ENCODE data around the gene LARGE1.

Gene LARGE1

GRCh38 chr22:33650244-33650643, 270.0 kb downstream of the LARGE1 start:
- DNase-seq, result no peak

GRCh38 chr22:33648478-33648877, 271.8 kb downstream of the LARGE1 start:
- no peak for DNase-seq

- no peak for DNase-seq
These were observed 279.4 kb downstream of the LARGE1 start for GRCh38 chr22:33640900-33641299.

GRCh38 chr22:33639588-33640254, 280.6 kb downstream of the LARGE1 start:
- DNase-seq, result no peak

GRCh38 chr22:33635766-33636165, 284.5 kb downstream of the LARGE1 start:
- no peak for DNase-seq

GRCh38 chr22:33631777-33632176, 288.5 kb downstream of the LARGE1 start:
- no peak for DNase-seq

- no peak for DNase-seq
These were observed 294.3 kb downstream of the LARGE1 start for GRCh38 chr22:33625959-33626358.

GRCh38 chr22:33620085-33620484, 300.2 kb downstream of the LARGE1 start:
- DNase-seq, result no peak

GRCh38 chr22:33606504-33606903, 313.8 kb downstream of the LARGE1 start:
- no peak for DNase-seq

- no peak for DNase-seq
These were observed 314.6 kb downstream of the LARGE1 start for GRCh38 chr22:33605666-33606065.

- no peak for DNase-seq
These were observed 315.1 kb downstream of the LARGE1 start for GRCh38 chr22:33605221-33605620.

GRCh38 chr22:33601062-33601461, 319.2 kb downstream of the LARGE1 start:
- DNase-seq, result no peak

- no peak for DNase-seq
These were observed 319.7 kb downstream of the LARGE1 start for GRCh38 chr22:33600595-33600994.

GRCh38 chr22:33600113-33600512, 320.2 kb downstream of the LARGE1 start:
- no peak for DNase-seq

- no peak for DNase-seq
These were observed 320.7 kb downstream of the LARGE1 start for GRCh38 chr22:33599596-33599995.

GRCh38 chr22:33598821-33599220, 321.5 kb downstream of the LARGE1 start:
- no peak for DNase-seq

- DNase-seq, result no peak
These were observed 322.8 kb downstream of the LARGE1 start for GRCh38 chr22:33597274-33597985.

GRCh38 chr22:33593818-33594217, 326.5 kb downstream of the LARGE1 start:
- DNase-seq, result no peak

GRCh38 chr22:33591946-33592345, 328.3 kb downstream of the LARGE1 start:
- no peak for DNase-seq

- DNase-seq, result no peak
These were observed 331.0 kb downstream of the LARGE1 start for GRCh38 chr22:33589297-33589696.

GRCh38 chr22:33588860-33589259, 331.4 kb downstream of the LARGE1 start:
- DNase-seq, result no peak

- DNase-seq, result no peak
These were observed 336.1 kb downstream of the LARGE1 start for GRCh38 chr22:33584152-33584551.

GRCh38 chr22:33582822-33583400, 337.4 kb downstream of the LARGE1 start:
- no peak for DNase-seq

GRCh38 chr22:33580310-33580709, 340.0 kb downstream of the LARGE1 start:
- no peak for DNase-seq

All from bone marrow (tissue), 2 donors.